Cardiac fibroblast (primary cell): ENCODE measurements around the gene SFT2D3.

Experiments
- DNase-seq, 2 donors: peaks; one replicate each; pipeline versions ENCODE4 v3.0.0 to v3.0.0-alpha.2; 2010; ENCODE audit warnings: low read depth in 2 of 2
- H3K4me3 ChIP-seq, 2 donors: replicated peaks in 1 of 2; 1 replicate in 1 of 2; 2 replicates in 1 of 2; pipeline ENCODE4 v1.5.1; 2011; ENCODE audit warnings: low read depth in 2 of 2, low read length in 2 of 2, mild to moderate bottlenecking in 2 of 2, moderate library complexity in 1 of 2
- CTCF ChIP-seq: IDR thresholded peaks from one replicate; pipeline ENCODE4 v1.5.1; 2011; ENCODE audit warnings: low read depth, mild to moderate bottlenecking, low read length, inconsistent platforms

SFT2D3 gene

GRCh38 chr2:127721311-127721977, 20.1 kb downstream of the SFT2D3 start:
- no peak overlapping the region for H3K4me3 ChIP-seq
- TF ChIP-seq CTCF = no peak
- DNase-seq = peak in 1 of 2 donors; percentile 19

- H3K4me3 ChIP-seq = no peak overlapping the region
- peak in 1 of 2 donors; percentile 14 for DNase-seq
- TF ChIP-seq CTCF = no peak
Observed at GRCh38 chr2:127721978-127722355, 20.7 kb downstream of the SFT2D3 start.

GRCh38 chr2:127722807-127723206, 21.5 kb downstream of the SFT2D3 start:
- no peak for TF ChIP-seq CTCF
- no peak for DNase-seq
- H3K4me3 ChIP-seq = no peak overlapping the region

GRCh38 chr2:127726158-127726880, 25.0 kb downstream of the SFT2D3 start:
- no peak overlapping the region for H3K4me3 ChIP-seq
- DNase-seq = peak in 1 of 2 donors; percentile 20
- TF ChIP-seq CTCF = no peak

GRCh38 chr2:127733113-127733815, 32.0 kb downstream of the SFT2D3 start:
- no peak for TF ChIP-seq CTCF
- no peak overlapping the region for H3K4me3 ChIP-seq
- no peak for DNase-seq

GRCh38 chr2:127733816-127734537, 32.7 kb downstream of the SFT2D3 start:
- H3K4me3 ChIP-seq = no peak overlapping the region
- DNase-seq = peak; percentile 33 to 51
- TF ChIP-seq CTCF = no peak
